Activated naive CD4-positive, alpha-beta T cell treated with Interleukin-2 at 50 U/mL for 16 hours (primary cell): ENCODE data around the gene KDM3B.
"Not testable (repeated sequence)": the region's sequence is repeated elsewhere in the genome, so short reads cannot be mapped to it uniquely, and the experiment has no call there.

Source experiments
- DNase-seq: peaks from one replicate; pipeline ENCODE4 v3.0.0-alpha.2; 2020

KDM3B gene, protein sequence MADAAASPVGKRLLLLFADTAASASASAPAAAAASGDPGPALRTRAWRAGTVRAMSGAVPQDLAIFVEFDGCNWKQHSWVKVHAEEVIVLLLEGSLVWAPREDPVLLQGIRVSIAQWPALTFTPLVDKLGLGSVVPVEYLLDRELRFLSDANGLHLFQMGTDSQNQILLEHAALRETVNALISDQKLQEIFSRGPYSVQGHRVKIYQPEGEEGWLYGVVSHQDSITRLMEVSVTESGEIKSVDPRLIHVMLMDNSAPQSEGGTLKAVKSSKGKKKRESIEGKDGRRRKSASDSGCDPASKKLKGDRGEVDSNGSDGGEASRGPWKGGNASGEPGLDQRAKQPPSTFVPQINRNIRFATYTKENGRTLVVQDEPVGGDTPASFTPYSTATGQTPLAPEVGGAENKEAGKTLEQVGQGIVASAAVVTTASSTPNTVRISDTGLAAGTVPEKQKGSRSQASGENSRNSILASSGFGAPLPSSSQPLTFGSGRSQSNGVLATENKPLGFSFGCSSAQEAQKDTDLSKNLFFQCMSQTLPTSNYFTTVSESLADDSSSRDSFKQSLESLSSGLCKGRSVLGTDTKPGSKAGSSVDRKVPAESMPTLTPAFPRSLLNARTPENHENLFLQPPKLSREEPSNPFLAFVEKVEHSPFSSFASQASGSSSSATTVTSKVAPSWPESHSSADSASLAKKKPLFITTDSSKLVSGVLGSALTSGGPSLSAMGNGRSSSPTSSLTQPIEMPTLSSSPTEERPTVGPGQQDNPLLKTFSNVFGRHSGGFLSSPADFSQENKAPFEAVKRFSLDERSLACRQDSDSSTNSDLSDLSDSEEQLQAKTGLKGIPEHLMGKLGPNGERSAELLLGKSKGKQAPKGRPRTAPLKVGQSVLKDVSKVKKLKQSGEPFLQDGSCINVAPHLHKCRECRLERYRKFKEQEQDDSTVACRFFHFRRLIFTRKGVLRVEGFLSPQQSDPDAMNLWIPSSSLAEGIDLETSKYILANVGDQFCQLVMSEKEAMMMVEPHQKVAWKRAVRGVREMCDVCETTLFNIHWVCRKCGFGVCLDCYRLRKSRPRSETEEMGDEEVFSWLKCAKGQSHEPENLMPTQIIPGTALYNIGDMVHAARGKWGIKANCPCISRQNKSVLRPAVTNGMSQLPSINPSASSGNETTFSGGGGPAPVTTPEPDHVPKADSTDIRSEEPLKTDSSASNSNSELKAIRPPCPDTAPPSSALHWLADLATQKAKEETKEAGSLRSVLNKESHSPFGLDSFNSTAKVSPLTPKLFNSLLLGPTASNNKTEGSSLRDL (N-terminal part only)

DNA sequence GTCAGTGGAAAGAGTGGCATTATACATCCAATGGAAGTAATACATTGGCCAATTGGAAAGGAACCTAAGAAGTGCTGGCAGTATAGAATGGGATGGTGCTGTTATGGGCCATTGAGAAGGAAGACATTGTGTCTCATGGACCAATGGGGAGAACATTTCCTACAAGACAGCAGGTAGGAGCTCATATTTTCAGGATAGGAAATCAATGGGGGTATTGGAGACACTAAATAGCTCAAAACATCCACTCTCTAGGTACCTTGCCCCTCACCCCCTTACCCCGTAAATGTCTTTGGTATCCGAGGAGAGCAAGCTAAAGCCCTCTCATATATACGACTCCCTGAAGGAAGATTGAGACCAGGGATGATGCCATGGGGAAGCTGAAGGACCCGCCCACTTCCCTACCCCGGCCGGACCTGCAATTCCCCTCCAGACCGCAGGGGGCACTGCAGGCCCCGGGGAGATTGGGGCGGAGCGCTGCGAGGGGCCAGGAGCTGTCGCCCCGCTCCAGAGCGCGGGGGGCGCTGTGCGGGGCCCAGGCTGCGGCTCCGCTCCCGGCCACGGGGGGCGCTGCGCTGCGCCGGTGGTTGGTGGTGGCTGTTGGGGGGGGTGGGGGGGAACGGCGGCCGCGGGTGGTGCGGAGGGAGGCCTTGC is at the start of gene KDM3B:
Gene KDM3B (plus strand): TSS at position 615 of the 651 bp plus-strand sequence. CDS start 111 bp downstream, outside the sequence.
- DNase-seq, result peak; percentile 94

DNA sequence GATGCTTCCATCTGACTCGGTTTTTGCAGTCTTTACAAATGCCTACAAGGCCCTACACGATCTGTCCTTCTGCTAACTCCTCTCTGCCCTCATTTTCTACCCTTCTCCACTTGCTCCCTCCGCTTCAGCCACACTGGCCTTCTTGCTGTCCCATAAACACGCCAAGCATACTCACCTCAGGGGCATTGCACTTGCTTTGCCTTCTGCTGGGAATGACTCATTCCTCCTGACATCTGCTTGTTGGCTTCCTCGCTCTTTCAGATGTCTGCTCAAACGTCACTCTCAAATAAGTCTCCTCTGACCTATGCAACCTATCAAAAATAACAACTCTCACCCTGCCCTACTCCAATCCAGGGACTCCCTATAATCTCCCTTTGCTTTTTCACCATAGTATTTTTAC is 49.1 kb upstream of the KDM3B start:
- no peak for DNase-seq

DNA sequence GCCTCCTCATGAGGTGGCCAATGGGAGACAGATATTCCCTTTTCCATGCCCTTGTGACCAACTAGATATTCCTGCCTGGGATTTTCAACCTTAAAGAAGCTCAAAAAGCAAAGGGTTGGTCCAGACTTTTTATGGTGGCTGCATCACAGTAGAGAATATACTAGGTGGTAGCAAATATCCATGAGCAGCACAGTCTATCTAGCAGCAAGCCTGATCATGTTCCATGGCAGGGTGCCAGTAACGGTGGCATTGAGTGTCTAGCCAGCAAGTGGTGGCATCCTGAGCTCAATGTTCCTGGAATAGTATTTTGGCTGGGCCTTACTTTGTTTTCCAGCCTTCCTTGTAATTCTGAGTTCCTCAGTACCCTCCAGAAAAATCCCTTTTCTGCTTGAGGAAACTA is 46.7 kb upstream of the KDM3B start:
- no peak for DNase-seq

DNA sequence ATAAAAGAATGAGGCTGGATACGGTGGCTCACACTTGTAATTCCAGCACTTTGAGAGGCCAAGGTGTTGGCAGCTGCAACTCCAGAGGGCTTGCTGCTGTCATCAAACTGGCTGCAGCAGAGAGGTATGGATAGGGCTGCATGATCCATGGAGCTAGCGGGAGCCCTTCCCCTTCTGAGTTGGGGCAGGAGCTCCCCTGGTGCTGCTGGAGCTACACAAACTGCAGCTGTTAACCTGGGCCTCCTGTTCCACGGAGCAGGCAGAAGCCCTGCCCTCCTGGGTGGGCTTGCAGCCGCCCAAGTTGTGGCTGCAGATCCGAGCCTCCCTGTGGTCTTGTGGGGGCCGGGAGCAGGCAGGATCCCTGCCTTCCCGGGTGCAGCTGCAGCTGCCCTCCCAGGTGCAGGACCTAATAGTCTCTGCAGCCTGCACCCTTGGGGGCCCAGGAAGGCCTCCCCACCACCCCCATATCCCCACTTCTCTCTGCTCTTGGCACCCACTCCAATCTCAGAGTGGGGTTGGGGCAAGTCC is 36.7 kb upstream of the KDM3B start:
- no peak for DNase-seq

DNA sequence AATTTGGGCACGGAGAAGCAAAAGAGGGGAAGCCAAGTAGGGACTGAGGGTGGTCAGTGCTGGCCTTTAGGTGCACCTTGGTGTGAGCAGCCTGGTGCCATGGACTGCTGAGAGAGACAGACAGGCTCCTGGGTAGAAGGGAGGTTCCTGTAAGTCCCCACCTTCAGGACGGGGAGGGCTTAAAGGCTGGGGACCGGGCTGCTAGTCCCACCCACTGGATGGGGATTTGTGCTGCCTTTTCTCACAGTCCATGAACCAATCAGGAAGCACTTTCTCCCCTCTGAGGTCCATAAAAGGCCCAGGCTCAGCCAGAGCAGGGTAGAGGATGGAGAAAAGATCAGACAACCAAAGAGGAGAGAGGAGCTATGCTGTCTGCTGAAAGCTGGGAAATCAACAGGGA is 36.1 kb upstream of the KDM3B start:
- no peak for DNase-seq

DNA sequence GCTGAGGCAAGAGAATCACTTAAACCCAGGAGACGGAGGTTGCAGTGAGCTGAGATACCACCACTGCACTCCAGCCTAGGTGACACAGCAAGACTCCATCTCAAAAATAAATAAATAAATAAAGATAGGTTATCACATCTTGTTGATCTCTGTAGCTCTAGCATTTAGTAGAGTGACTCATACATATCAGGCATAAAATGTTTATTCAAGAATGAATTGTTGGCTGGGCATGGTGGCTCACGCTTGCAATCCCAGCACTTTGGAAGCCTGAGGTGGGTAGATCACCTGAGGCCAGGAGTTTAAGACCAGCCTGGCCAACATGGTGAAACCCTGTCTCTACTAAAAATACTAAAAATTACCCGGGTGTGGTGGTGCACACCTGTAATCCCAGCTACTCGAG is 34.3 kb upstream of the KDM3B start:
- DNase-seq, result not testable (repeated sequence)

DNA sequence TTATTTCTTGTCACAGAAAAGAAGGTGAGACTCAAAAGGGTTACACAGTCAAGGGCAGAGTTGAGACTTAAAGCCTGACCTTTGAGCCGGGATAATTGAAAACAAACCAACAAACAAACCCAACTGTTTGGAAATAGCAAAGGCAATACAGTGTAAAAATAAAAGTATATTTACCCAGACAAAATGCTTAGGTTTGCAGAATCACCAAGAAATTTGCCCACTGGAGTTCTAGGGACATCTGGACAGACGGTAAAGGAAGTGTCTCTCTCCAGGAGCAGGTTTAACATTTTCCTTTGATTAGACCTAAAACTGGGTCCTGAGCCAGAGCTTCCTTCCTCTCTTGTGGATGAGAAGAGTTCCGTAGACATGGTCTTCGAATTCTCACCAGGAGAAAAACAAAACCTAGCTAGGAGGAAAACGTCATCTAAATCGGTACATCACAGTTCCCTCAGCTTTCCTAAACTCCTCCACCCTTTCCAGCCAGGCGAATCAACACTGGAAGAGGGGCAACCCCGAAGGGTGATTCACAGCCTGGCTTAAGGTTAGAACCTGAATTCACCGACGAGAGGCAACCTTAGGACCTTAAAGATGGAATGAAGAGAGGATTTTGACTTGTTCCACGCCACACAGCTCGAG is 21.6 kb upstream of the KDM3B start:
- no peak for DNase-seq

DNA sequence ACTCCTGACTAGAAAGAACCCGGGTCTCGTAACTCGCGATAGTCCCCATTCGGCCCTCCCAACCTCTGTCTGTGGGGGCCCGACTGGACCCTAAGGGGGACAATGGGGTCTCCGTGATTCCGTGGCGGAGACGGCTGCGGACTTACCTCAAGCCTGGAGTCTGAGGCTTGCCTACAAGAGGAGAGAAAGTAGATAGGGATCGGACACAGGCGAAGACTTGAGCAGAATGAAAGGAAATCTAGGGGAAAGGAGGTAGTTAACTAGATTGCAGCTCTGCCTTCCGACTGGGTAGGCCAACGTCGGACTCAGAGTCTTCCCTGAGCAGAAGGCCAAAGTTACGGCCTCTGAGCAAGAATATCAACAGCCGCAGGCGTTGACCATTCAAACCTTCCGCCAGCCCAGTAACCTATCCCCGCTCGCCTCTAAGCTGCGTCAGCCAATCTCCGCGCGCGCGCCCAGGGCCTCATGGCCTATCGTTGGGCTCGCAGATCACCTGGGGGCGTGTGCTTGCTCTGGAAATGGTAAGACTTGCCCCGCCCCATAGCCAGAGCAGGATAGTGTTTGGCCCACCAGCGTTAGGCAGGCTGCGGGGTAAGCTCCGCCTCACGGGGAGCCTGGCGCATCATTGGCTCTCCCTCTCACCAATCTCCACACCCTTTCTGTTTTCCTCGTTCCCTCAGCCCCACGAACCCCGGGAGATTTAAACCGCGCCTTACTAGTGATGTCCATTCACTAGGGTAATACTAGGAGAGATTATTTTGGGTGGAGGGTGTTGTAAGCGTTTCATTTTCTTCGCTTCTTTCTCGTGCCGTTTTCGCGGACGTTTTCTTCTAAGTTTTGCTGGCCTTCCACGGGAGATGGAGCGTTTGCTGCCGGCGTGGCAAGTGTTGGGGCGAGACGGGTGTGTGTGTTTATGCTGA is 20.8 kb upstream of the KDM3B start, which contains the start of gene CDC25C:
Gene CDC25C (minus strand): TSS at position 356 of the 920 bp plus-strand sequence. CDS start 624 bp downstream, outside the sequence.
- peak; percentile 98 for DNase-seq

DNA sequence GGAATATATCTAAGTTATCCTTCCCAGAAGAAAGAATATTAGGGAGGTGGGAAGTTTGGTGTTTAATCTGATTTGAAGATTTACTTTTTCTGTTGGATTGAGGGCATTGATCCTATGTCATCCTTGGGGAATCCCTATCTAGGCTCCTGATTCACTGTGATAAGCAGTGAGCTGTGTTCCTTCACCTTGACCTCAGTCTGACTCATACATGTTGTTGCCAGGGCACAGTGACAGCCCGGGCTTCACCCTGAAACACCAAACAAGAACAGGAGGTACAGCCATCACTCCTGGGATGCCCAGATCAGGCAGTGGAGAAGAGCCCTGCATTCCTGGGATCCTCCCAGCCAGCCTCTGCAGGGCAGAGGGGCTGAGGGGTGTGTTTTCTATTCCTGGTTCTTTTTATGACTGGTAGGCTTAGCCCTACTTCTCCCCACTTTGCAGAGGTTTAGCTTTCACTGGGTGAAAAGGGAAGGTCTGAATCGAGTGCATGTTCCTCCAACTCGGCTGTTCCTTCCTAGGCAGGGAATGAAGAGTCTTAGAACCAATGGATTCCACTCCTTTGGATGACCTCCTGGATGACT is 17.5 kb upstream of the KDM3B start:
- DNase-seq, result no peak

DNA sequence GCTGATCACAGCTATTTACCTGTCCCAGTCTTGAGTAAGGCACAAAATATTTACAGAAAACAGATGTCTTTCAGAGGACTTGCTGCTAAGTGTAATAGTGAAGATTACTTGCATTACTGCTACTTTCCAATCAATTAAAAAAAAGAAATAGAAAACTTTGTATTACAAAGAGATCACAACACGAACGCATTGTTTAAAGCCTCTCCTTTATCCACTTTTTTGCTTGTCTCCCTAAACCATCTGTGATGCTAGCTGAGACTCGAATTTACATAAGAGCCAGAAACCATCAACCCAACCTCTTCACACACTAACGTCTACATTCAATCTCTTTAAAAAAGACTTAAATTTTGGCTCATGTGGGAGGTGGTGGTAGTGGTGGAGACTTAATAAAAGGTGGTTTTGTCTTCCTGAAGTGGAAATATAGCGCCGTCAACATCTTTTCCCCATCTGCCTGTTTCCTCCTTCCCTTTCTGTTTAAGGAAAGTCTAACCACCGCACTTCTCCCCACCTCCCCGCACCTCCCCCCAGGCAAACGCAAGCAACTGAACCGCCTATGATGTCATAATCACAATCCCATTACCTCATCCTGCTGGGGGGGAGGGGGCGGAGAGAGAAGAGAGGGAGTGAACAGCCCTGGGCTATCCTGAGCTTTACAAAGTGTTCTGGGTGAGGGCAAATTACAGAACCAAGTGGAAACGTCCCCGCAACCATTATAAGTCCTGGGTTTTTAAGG is 15.4 kb upstream of the KDM3B start:
- no peak for DNase-seq

DNA sequence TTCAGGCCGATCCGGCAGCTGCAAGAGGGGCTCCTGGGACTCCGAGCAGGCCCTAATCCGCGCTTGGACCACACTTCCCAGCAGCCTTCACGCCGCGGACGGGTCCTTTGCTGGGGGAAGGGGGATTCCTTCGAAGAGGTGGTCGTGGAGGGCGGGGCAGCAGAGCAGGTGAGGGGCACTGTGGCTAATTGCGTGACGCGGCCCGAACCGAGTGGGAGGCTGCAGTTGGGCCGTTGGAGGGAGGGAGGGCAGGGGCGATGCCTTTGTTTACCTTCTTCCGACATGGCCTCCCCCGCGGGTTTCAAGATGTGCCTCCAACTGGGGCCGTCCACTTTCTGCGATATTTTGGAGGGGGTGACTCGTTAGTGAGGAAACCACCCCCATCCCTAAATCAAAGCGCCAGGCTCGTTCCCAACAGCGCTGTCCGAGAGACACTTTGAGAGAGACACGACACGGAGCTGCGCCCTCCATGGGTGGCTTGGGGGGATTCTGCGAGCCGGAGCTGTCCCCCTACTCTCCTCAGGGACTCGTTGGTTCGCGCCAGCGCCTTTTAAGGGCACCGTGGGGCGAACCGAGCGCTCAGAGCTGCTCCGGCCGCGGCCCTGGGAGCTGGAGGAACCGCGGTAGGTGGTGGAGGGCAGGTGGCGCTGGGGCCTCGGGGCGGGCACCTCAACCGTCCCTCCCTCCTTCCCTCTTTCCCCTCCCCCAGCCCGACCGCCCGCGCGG is 14.6 kb upstream of the KDM3B start, which contains the start of gene FAM53C:
Gene FAM53C (plus strand): TSS at position 582 of the 726 bp plus-strand sequence. CDS start 3,070 bp downstream, outside the sequence.
- peak; percentile 90 for DNase-seq

DNA sequence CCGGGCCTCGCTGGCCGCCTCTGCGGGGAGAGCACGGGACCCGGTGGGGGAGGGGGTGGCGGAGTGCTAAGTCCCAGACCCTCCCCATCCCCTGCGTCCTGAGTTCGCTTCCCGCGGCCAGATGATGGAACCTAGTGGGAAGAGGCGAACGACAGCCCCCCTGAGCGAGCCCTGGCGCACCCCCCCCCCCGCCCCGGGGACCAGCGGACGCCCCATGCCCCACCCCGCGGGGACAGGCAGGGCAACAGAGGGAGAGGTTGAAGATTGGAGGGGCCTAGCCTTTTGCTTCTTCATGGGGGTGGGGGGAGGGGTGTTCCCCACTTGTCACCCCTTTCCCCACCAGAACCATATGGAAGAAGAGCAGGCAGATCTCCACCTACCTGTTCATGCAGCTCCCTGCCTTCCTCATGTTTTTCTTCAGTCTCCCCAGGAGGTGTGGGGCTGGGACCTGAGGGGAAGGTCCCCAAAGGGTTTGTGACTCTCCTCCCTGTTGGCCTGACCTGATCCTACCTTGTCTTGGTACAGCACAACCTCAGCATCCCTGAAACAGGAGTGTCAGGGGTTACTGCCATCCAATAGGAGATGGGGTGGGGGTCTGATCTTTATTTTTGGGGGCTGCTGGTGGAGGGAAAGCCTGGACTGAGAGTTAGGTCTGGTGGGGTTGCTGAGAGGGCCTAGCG is 13.9 kb upstream of the KDM3B start:
- peak; percentile 11 for DNase-seq

DNA sequence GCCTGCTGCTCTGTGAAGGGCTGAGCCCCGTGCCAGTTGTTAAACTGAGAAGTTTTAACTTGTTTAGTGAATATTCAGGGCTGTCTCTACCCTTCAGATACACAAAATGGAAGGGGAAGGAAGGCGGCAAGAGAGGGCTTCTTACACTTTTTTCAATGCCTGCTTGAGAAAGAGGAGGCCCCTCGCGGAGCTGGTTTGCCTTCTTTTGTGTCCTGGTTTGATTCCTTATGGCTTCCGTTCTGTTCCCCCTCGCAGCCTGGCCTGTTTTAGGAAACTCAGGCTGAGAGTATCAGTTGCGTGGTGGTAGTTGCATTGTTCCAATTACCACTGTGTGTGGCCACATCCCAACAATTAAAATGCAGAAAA is 13.4 kb upstream of the KDM3B start:
- no peak for DNase-seq

DNA sequence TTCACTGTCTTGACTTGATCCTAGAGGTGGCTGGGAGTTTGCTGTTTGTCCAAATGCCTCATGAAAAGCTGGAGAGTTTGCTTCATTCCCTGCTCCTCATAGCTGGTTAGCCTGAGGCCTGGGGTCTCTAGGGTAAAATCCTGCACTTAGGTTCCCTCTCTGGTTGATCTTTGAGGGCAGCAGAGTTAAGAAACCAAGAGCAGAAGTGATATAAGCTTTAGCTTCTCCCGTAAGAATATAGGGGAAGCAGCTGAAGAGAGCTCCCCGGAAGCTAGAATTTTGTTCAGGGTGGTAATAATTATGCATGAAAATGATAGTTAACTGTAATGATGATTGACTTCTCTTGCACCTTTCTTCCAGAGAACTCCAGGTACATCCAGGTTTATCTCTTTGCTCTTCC is 13.0 kb upstream of the KDM3B start:
- no peak for DNase-seq

DNA sequence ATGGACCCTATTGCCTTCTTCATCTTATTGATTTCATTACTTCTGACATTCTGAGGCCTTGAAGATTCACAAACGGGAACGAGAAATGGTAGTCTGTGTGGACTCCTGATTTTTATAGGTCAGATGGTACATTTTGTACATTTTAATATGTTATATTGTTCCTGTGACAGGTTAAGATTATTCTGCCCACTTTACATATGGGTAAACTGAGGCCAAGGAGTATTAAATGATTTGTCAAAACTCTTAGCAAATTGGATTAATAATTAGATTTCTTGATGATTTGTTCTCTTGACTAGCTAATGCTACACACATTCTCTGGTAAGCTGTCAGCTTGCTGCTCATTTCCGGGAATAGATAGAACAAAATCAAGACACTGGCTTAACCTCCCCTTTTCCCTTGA is 12.5 kb upstream of the KDM3B start:
- DNase-seq, result no peak

DNA sequence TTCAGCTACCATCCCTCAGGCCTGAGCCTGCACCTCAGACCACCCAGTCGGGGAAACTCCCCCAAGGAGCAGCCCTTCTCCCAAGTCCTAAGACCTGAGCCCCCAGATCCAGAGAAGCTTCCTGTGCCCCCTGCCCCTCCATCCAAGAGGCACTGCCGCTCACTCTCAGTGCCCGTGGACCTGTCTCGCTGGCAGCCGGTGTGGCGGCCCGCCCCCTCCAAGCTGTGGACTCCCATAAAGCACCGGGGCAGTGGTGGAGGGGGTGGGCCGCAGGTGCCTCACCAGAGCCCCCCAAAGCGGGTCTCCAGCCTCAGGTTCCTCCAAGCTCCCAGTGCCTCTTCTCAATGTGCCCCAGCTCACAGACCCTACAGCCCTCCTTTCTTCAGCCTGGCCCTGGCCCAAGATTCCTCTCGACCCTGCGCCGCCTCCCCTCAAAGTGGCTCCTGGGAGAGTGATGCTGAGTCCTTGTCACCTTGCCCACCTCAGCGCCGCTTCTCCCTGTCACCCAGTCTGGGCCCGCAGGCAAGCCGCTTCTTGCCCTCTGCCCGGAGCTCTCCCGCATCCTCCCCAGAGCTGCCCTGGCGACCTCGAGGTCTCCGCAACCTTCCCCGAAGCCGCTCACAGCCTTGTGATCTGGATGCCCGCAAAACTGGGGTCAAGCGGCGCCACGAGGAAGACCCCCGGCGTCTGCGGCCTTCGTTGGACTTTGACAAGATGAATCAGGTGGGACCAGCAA is 7.4 kb upstream of the KDM3B start:
- no peak for DNase-seq

DNA sequence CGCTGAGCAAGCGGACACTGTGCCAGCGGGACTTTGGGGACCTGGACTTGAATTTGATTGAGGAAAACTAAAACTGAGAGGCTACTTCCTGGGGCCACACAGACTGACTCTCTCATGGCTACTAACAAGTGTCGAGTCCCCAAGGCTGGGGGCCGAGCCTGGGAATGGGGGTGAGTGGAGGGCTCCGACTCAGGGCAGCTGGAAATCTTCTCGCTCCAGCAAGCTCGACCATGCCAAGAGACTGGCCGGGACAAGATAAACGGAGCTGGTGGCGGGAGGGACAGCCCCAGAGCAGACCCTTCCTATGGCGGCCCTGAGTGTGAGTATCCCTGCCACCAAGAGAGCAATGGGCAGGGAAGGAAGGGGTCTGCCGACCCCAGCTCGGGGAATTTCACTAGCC is 5.6 kb upstream of the KDM3B start:
- no peak for DNase-seq
